Glutamatergic neuron (in vitro differentiated cells): Measurements from ENCODE around the gene HYDIN. TPM values are rescaled to one million over a fixed set of nuclear protein-coding genes. Genes with fewer than 3 reads are reported as not detected.

Experiments used
- DNase-seq: peaks from one replicate; pipeline ENCODE4 v3.0.0; 2022
- H3K27ac Mint-ChIP-seq: one replicate; pipeline ENCODE4 v1.8.0; 2020; ENCODE audit warnings: mild to moderate bottlenecking, mixed read lengths, inconsistent platforms; ENCODE audit not compliant: unreplicated experiment
- H3K27me3 Mint-ChIP-seq: one replicate; pipeline ENCODE4 v1.8.0; 2020; ENCODE audit warnings: mild to moderate bottlenecking, moderate library complexity, mixed read lengths, inconsistent platforms; ENCODE audit not compliant: unreplicated experiment
- H3K36me3 Mint-ChIP-seq: one replicate; pipeline ENCODE4 v1.8.0; 2020; ENCODE audit warnings: mild to moderate bottlenecking, mixed read lengths, inconsistent platforms; ENCODE audit not compliant: unreplicated experiment
- H3K4me1 Mint-ChIP-seq: one replicate; pipeline ENCODE4 v1.8.0; 2020; ENCODE audit warnings: mild to moderate bottlenecking, low read depth, mixed read lengths, inconsistent platforms; ENCODE audit not compliant: unreplicated experiment
- H3K4me3 Mint-ChIP-seq: one replicate; pipeline ENCODE4 v1.8.0; 2020; ENCODE audit warnings: mild to moderate bottlenecking, mixed read lengths, inconsistent platforms; ENCODE audit not compliant: unreplicated experiment
- H3K9me3 Mint-ChIP-seq: one replicate; pipeline ENCODE4 v1.8.0; 2020; ENCODE audit warnings: mild to moderate bottlenecking, moderate library complexity, mixed read lengths, inconsistent platforms; ENCODE audit not compliant: unreplicated experiment
- total RNA-seq: library from RNA; stranded (reverse); fragmentation: NEBNext Ultra II Directional; extraction: Animal tissue kit (Norgen Biotek cat#: 25700); gene quantifications from one replicate; pipeline ENCODE4 v1.2.1, GENCODE V29; 2021; ENCODE audit not compliant: unreplicated experiment
- TF ChIP-seq, protein P1 (sequence below): fragments of 200-600 bp; sonication (generic); IDR thresholded peaks from one replicate; pipeline ENCODE4 v1.5.0; 2021; ENCODE audit not compliant: partially characterized antibody, unreplicated experiment

Gene HYDIN
- total RNA-seq, 1 donor from 2014 or later = 7.0 TPM

DNA sequence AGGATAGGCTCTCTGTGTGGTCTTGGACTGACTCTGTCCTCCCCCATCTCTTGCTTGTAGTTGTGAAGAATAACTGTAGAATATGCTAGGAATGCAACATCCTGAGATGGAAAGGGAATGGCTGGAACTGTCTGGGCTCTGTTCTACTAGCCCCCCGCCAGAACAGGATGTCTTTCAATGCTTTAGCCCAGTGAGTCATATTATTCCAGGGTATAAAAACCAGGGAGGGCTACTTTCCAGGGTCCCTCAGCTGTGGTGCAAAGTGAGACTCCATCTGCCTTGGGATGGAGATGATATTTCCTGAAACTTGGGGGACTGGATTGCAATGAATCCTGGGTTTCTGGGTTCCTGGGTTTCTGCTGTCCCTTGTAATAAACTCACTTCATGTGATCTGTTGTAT is 32.1 kb downstream of the HYDIN start:
- TF ChIP-seq, protein P1, sequence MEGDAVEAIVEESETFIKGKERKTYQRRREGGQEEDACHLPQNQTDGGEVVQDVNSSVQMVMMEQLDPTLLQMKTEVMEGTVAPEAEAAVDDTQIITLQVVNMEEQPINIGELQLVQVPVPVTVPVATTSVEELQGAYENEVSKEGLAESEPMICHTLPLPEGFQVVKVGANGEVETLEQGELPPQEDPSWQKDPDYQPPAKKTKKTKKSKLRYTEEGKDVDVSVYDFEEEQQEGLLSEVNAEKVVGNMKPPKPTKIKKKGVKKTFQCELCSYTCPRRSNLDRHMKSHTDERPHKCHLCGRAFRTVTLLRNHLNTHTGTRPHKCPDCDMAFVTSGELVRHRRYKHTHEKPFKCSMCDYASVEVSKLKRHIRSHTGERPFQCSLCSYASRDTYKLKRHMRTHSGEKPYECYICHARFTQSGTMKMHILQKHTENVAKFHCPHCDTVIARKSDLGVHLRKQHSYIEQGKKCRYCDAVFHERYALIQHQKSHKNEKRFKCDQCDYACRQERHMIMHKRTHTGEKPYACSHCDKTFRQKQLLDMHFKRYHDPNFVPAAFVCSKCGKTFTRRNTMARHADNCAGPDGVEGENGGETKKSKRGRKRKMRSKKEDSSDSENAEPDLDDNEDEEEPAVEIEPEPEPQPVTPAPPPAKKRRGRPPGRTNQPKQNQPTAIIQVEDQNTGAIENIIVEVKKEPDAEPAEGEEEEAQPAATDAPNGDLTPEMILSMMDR = no peak
- no peak overlapping the region for H3K27ac Mint-ChIP-seq
- no peaks in the 10 kb centered on the region for H3K9me3 Mint-ChIP-seq
- H3K36me3 Mint-ChIP-seq = no peaks in the 10 kb centered on the region
- H3K4me3 Mint-ChIP-seq = no peak overlapping the region
- no peaks in the 10 kb centered on the region for H3K4me1 Mint-ChIP-seq
- no peaks in the 10 kb centered on the region for H3K27me3 Mint-ChIP-seq
- no peak for DNase-seq

DNA sequence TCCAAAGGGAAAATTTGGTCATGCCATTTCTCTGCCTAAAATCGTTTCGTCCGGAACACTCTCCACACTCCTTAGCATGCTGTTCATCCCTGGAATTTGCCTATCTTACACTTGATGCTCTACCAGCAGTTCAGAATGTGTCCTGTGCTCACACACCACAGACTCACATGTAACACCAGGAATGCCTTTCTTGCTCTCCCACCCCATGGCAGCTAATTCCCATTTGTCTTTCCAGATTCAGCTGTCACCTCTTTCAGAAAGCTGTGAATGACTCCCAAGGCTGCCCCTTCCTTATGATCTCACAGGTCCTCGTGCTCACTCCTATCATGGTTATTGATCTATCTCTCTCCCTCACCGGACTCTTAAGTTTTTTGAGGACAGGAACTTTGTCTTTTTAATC is 38.1 kb downstream of the HYDIN start:
- no peak overlapping the region for H3K4me3 Mint-ChIP-seq
- H3K36me3 Mint-ChIP-seq = no peaks in the 10 kb centered on the region
- no peak for DNase-seq
- no peaks in the 10 kb centered on the region for H3K27me3 Mint-ChIP-seq
- no peaks in the 10 kb centered on the region for H3K4me1 Mint-ChIP-seq
- H3K27ac Mint-ChIP-seq = no peak overlapping the region
- no peaks in the 10 kb centered on the region for H3K9me3 Mint-ChIP-seq
- TF ChIP-seq, protein P1 = no peak

DNA sequence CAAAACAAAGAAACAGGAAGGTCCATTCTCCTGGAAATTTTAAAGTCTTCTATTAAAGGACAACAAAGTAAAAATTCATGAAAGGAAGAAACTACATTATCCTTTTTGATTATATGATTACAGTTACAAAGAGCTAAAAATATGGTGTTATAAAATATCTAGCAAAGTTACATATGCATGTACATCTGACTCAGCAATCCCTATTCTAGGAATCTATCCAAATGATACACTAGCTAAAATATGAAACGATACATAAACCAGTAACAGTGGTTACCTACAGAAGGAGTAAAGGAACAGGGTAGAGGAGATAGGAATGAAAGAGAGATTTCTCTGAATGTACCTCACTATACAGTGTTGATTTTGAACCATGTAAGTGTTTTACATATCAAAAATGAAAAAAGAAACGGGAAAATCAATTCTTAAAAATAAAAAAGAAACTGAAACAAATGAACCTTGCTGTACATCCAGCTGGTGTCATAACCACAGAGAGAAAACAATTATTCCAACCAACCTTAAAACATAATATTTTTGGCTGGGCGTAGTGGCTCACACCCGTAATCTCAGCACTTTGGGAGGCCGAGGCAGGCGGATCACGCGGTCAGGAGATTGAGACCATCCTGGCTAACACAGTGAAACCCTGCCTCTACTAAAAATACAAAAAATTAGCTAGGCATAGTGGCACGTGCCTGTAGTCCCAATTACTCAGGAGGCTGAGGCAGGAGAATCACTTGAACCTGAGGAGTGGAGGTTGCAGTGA is 41.4 kb downstream of the HYDIN start:
- Mint-ChIP-seq H3K36me3 (no peaks in the 10 kb centered on the region), H3K4me3 (no peak overlapping the region), H3K4me1 (no peaks in the 10 kb centered on the region), H3K9me3 (no peaks in the 10 kb centered on the region), H3K27me3 (no peaks in the 10 kb centered on the region), H3K27ac (no peak overlapping the region)
- DNase-seq = no peak
- TF ChIP-seq, protein P1 = no peak

- TF ChIP-seq, protein P1 = no peak
- Mint-ChIP-seq H3K27ac (no peak overlapping the region), H3K36me3 (peaks cover 12% of the 10 kb centered on the region), H3K9me3 (no peaks in the 10 kb centered on the region), H3K27me3 (no peaks in the 10 kb centered on the region), H3K4me1 (no peaks in the 10 kb centered on the region), H3K4me3 (no peak overlapping the region)
- DNase-seq = no peak
Measured at GRCh38 chr16:71185347-71185746, 45.2 kb downstream of the HYDIN start.

- TF ChIP-seq, protein P1 = no peak
- DNase-seq = no peak
- H3K4me3 Mint-ChIP-seq = no peak overlapping the region
- no peaks in the 10 kb centered on the region for H3K27me3 Mint-ChIP-seq
- H3K9me3 Mint-ChIP-seq = no peaks in the 10 kb centered on the region
- H3K36me3 Mint-ChIP-seq = peaks cover 12% of the 10 kb centered on the region
- no peaks in the 10 kb centered on the region for H3K4me1 Mint-ChIP-seq
- H3K27ac Mint-ChIP-seq = no peak overlapping the region
Measured at GRCh38 chr16:71179569-71179968, 51.0 kb downstream of the HYDIN start.
